Sigmoid colon (tissue), 7 donors: Measurements from ENCODE around the gene DOCK8. TPM values are rescaled to one million over a fixed set of nuclear protein-coding genes. Genes with fewer than 3 reads are reported as not detected.
"Not testable (repeated sequence)": the region's sequence is repeated elsewhere in the genome, so short reads cannot be mapped to it uniquely, and the experiment has no call there.

Experiments
- DNase-seq: peaks from one replicate; pipeline ENCODE4 v3.0.0-alpha.2; 2019
- H3K27ac ChIP-seq, 4 donors: fragments of 200-600 bp; sonication (generic); one replicate each; pipeline ENCODE4 v1.5.1; 2016 to 2019; ENCODE audit warnings: mild to moderate bottlenecking in 1 of 4
- H3K27me3 ChIP-seq, 3 donors: fragments of 200-600 bp; sonication (generic); one replicate each; pipeline ENCODE4 v1.5.1; 2019; ENCODE audit warnings: mild to moderate bottlenecking in 1 of 3
- H3K36me3 ChIP-seq, 4 donors: fragments of 200-600 bp; sonication (generic); one replicate each; pipeline ENCODE4 v1.5.1; 2016 to 2019
- H3K4me1 ChIP-seq, 4 donors: fragments of 200-600 bp; sonication (generic); one replicate each; pipeline ENCODE4 v1.5.1; 2017 to 2019
- H3K4me3 ChIP-seq, 4 donors: fragments of 200-600 bp; sonication (generic); one replicate each; pipeline ENCODE4 v1.5.1; 2017 to 2019; ENCODE audit warnings: mild to moderate bottlenecking in 2 of 4, moderate library complexity in 1 of 4
- H3K9me3 ChIP-seq, 4 donors: fragments of 200-600 bp in 3 of 4; sonication (generic) in 3 of 4; one replicate each; pipeline versions ENCODE4 v1.5.1 to v1.6.1; 2013 to 2019
- CTCF ChIP-seq, 4 experiments: fragments of 450-650 bp in 3 of 4; fragments of 200-600 bp in 1 of 4; IDR thresholded peaks; one replicate each; pipeline ENCODE4 v1.5.1; 2016 to 2019; ENCODE audit warnings: antibody characterized with exemption in 4 of 4, mild to moderate bottlenecking in 3 of 4, moderate library complexity in 2 of 4
- EP300 ChIP-seq, 4 donors: sonication (generic); formaldehyde crosslinking; IDR thresholded peaks; one replicate each; pipeline ENCODE4 v1.6.1; 2017; ENCODE audit warnings: antibody characterized with exemption in 4 of 4
- POLR2A ChIP-seq, 2 donors: fragments of 450-650 bp; IDR thresholded peaks; one replicate each; pipeline ENCODE4 v1.6.1; 2016; ENCODE audit warnings: antibody characterized with exemption in 2 of 2, mild to moderate bottlenecking in 2 of 2, moderate library complexity in 2 of 2
- POLR2AphosphoS5 ChIP-seq, 4 donors: sonication (generic); formaldehyde crosslinking; IDR thresholded peaks; one replicate each; pipeline ENCODE4 v1.6.1; 2017; ENCODE audit warnings: antibody characterized with exemption in 4 of 4
- WGBS, 2 donors: extraction: QIAGEN DNeasy Blood & Tissue Kit; methylation state at CpG; one replicate each; pipeline ENCODE4 v1.1.7; 2013; 5-methylcytosine and 5-hydroxymethylcytosine counted together
- intact Hi-C: fragments of 100-400 bp; cut with DNase I; formaldehyde crosslinking; loops from one replicate; pipeline ENCODE4 v1.15.1; 2023
- polyA plus RNA-seq, 3 donors: library from polyadenylated mRNA; stranded (reverse); fragments of 200-250 nt; gene quantifications; one replicate each; pipeline ENCODE4 v1.2.3, GENCODE V29; 2013
- total RNA-seq, 4 donors: library from RNA; depleted of rRNA; stranded (reverse); fragments of >200 nt; gene quantifications; one replicate each; pipeline ENCODE4 v1.1.0, GENCODE V29; 2016
- donor health status: healthy with polysubstance abuse.
- donor health status: Bipolar disorder and iron deficiency.
- donor health status: healthy.

The DOCK8 gene
- total and polyA plus RNA-seq, 7 donors = 2.3 to 22.8 (median 6.4) TPM

GRCh38 chr9:209143-209758, 5.4 kb upstream of the DOCK8 start:
- Histone ChIP-seq H3K27me3 (peaks cover 0 to 6% (median 5%) of the 10 kb centered on the region in 3 donors), H3K4me1 (peaks cover 0 to 4% (median 0%) of the 10 kb centered on the region in 4 donors), H3K9me3 (no peaks in the 10 kb centered on the region), H3K27ac (no peak overlapping the region), H3K4me3 (no peak overlapping the region), H3K36me3 (no peaks in the 10 kb centered on the region)
- intact Hi-C loops = no loop called here
- no peak for DNase-seq
- WGBS, 2 donors = 77 to 91% methylated on average over 14 of the region's 14 CpGs
- TF ChIP-seq CTCF (IDR thresholded peaks at IDR 0.05) = no peak
- TF ChIP-seq EP300 (IDR thresholded peaks at IDR 0.05) = no peak
- TF ChIP-seq POLR2AphosphoS5 (IDR thresholded peaks at IDR 0.05) = no peak
- no peak for TF ChIP-seq POLR2A (IDR thresholded peaks at IDR 0.05)

- intact Hi-C loops = no loop called here
- peak overlapping the region in 3 of 4 donors; percentile 20 to 63 (median 29) for H3K27ac ChIP-seq
- no peak for DNase-seq
- no peaks in the 10 kb centered on the region for H3K36me3 ChIP-seq
- TF ChIP-seq CTCF (IDR thresholded peaks at IDR 0.05) (no peak), EP300 (IDR thresholded peaks at IDR 0.05) (no peak), POLR2A (IDR thresholded peaks at IDR 0.05) (no peak)
- peaks cover 0 to 14% (median 5%) of the 10 kb centered on the region in 4 donors for H3K4me1 ChIP-seq
- no peaks in the 10 kb centered on the region for H3K9me3 ChIP-seq
- 80 to 87% methylated on average over 7 of the region's 7 CpGs for WGBS, 2 donors
- peaks cover 5 to 23% (median 20%) of the 10 kb centered on the region in 3 donors for H3K27me3 ChIP-seq
- H3K4me3 ChIP-seq = no peak overlapping the region
Observed at GRCh38 chr9:211036-211435, 3.6 kb upstream of the DOCK8 start.

GRCh38 chr9:211557-211956, 3.1 kb upstream of the DOCK8 start:
- H3K36me3 ChIP-seq = no peaks in the 10 kb centered on the region
- H3K4me3 ChIP-seq = no peak overlapping the region
- no peaks in the 10 kb centered on the region for H3K9me3 ChIP-seq
- TF ChIP-seq POLR2A (IDR thresholded peaks at IDR 0.05) (no peak), POLR2AphosphoS5 (IDR thresholded peaks at IDR 0.05) (no peak)
- H3K4me1 ChIP-seq = peaks cover 0 to 14% (median 5%) of the 10 kb centered on the region in 4 donors
- intact Hi-C loops = no loop called here
- peak; percentile 69 for DNase-seq
- 64 to 68% methylated on average over 5 of the region's 5 CpGs for WGBS, 2 donors
- peaks cover 5 to 28% (median 24%) of the 10 kb centered on the region in 3 donors for H3K27me3 ChIP-seq
- peak overlapping the region in 3 of 4 donors; percentile 29 to 63 (median 52) for H3K27ac ChIP-seq

GRCh38 chr9:212297-212696, 2.4 kb upstream of the DOCK8 start:
- intact Hi-C loops = no loop called here
- peak overlapping the region in 3 of 4 donors; percentile 21 to 63 (median 52) for H3K27ac ChIP-seq
- H3K9me3 ChIP-seq = no peaks in the 10 kb centered on the region
- DNase-seq = no peak
- TF ChIP-seq CTCF (IDR thresholded peaks at IDR 0.05) = no peak
- no peak for TF ChIP-seq POLR2AphosphoS5 (IDR thresholded peaks at IDR 0.05)
- TF ChIP-seq POLR2A (IDR thresholded peaks at IDR 0.05) = no peak
- TF ChIP-seq EP300 (IDR thresholded peaks at IDR 0.05) = no peak
- WGBS, 2 donors = 70 to 73% methylated on average over 3 of the region's 3 CpGs
- peaks cover 0 to 14% (median 5%) of the 10 kb centered on the region in 4 donors for H3K4me1 ChIP-seq
- H3K4me3 ChIP-seq = no peak overlapping the region
- peaks cover 5 to 30% (median 30%) of the 10 kb centered on the region in 3 donors for H3K27me3 ChIP-seq
- H3K36me3 ChIP-seq = no peaks in the 10 kb centered on the region

GRCh38 chr9:213901-214300, 764 bp upstream of the DOCK8 start:
- H3K36me3 ChIP-seq, intact Hi-C loops, H3K9me3 ChIP-seq, DNase-seq: not testable (repeated sequence)
- WGBS, 2 donors = 88 to 89% methylated on average over 24 of the region's 24 CpGs
- Histone ChIP-seq H3K4me3 (peak overlapping the region in 2 of 4 donors; percentile 52 to 55), H3K27me3 (peaks cover 5 to 36% (median 30%) of the 10 kb centered on the region in 3 donors), H3K4me1 (peaks cover 0 to 14% (median 5%) of the 10 kb centered on the region in 4 donors), H3K27ac (peak overlapping the region in 3 of 4 donors; percentile 70 to 92 (median 74))

GRCh38 chr9:214351-214647, 366 bp upstream of the DOCK8 start:
- peak overlapping the region; percentile 28 to 55 (median 50) for H3K4me3 ChIP-seq
- no peak for DNase-seq
- peaks cover 5 to 36% (median 30%) of the 10 kb centered on the region in 3 donors for H3K27me3 ChIP-seq
- peak overlapping the region; percentile 66 to 92 (median 72) for H3K27ac ChIP-seq
- WGBS, 2 donors = 3% methylated on average over 14 of the region's 14 CpGs
- H3K9me3 ChIP-seq = no peaks in the 10 kb centered on the region
- H3K4me1 ChIP-seq = peaks cover 0 to 14% (median 5%) of the 10 kb centered on the region in 4 donors
- no peaks in the 10 kb centered on the region for H3K36me3 ChIP-seq
- intact Hi-C loops = no loop called here
- TF ChIP-seq POLR2A (IDR thresholded peaks at IDR 0.05) = no peak
- TF ChIP-seq EP300 (IDR thresholded peaks at IDR 0.05) = no peak
- no peak for TF ChIP-seq CTCF (IDR thresholded peaks at IDR 0.05)
- TF ChIP-seq POLR2AphosphoS5 (IDR thresholded peaks at IDR 0.05) = no peak
